Activated CD4-positive, alpha-beta memory T cell treated with anti-CD3 and anti-CD28 coated beads for 36 hours (primary cell): ENCODE data around the gene ASIC2. TPM values are rescaled to one million over a fixed set of nuclear protein-coding genes. Genes with fewer than 3 reads are reported as not detected.

ENCODE experiments used
- CTCF ChIA-PET: fragments of 350-600 bp; sonication (Branson Sonifier 250); formaldehyde crosslinking; loops from one replicate; lab custom pipeline; 2021; ENCODE audit warnings: antibody characterized with exemption, inconsistent platforms; lab: Charles Lee
- POLR2A ChIA-PET: fragments of 350-600 bp; sonication (Branson Sonifier 250); formaldehyde crosslinking; loops from one replicate; lab custom pipeline; 2021; ENCODE audit warnings: antibody characterized with exemption; lab: Charles Lee
- DNase-seq: peaks from one replicate; pipeline ENCODE4 v3.0.0-alpha.2; 2020
- H3K27ac Mint-ChIP-seq: one replicate; pipeline ENCODE4 v1.8.0; 2021; ENCODE audit warnings: mixed read lengths
- H3K27me3 Mint-ChIP-seq: one replicate; pipeline ENCODE4 v1.8.0; 2021; ENCODE audit warnings: mixed read lengths
- H3K36me3 Mint-ChIP-seq: one replicate; pipeline ENCODE4 v1.8.0; 2021; ENCODE audit warnings: mixed read lengths
- H3K4me1 Mint-ChIP-seq: one replicate; pipeline ENCODE4 v1.8.0; 2021; ENCODE audit warnings: low read depth, mixed read lengths
- H3K4me3 Mint-ChIP-seq: one replicate; pipeline ENCODE4 v1.8.0; 2021; ENCODE audit warnings: mild to moderate bottlenecking, mixed read lengths
- H3K9me3 Mint-ChIP-seq: one replicate; pipeline ENCODE4 v1.8.0; 2021; ENCODE audit warnings: mixed read lengths
- intact Hi-C: fragments of 100-400 bp; cut with micrococcal nuclease; formaldehyde crosslinking; loops from one replicate; pipeline ENCODE4 v1.15.1; 2023
- total RNA-seq, 2 experiments: library from RNA; stranded (reverse); gene quantifications; one replicate each; pipeline ENCODE4 v1.2.3, GENCODE V29; 2021

The ASIC2 gene
- total RNA-seq, 2 experiments from 2014 or later: not detected

DNA sequence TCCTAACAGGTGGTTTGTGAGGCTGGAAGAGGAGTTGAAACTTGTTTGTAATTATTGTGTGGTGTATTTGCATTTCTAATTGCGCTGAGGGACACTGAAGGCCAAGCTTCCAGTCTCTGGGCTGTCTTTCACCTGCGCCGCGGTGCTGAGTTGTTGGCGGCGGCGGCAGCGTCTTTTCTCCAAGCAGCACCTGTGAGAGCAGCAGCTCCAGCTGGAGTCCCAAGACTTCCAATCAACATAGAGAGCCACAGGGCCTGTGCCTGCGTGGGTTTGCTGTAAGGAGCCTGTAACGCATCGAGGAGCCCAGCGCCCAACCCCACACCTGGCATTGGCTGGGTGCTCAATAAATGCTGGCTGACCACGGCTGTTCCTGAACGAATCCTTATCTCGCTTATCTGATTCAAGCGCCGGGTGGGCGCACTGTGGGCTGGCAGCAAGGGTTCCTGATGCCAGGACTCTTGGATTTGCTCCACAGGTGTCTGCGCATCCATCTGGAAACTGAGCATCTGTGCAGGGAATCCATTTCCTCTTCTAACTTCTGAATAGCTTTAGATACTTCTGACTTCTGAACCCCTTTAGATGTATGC lies 138.1 kb downstream of the ASIC2 start:
- DNase-seq: no peak
- Mint-ChIP-seq H3K27ac (no peak overlapping the region), H3K27me3 (peaks cover 7% of the 10 kb centered on the region), H3K36me3 (no peaks in the 10 kb centered on the region), H3K4me1 (no peaks in the 10 kb centered on the region), H3K4me3 (no peak overlapping the region), H3K9me3 (no peaks in the 10 kb centered on the region)
- intact Hi-C loops: no loop called here
- CTCF ChIA-PET: no interaction called here
- POLR2A ChIA-PET: no interaction called here

GRCh38 chr17:33152783-33153182 lies 140.3 kb downstream of the ASIC2 start:
- no peaks in the 10 kb centered on the region for H3K36me3 Mint-ChIP-seq
- H3K4me1 Mint-ChIP-seq: no peaks in the 10 kb centered on the region
- H3K4me3 Mint-ChIP-seq: no peak overlapping the region
- CTCF ChIA-PET: no interaction called here
- H3K27me3 Mint-ChIP-seq: peaks cover 6% of the 10 kb centered on the region
- intact Hi-C loops: no loop called here
- H3K27ac Mint-ChIP-seq: no peak overlapping the region
- no peaks in the 10 kb centered on the region for H3K9me3 Mint-ChIP-seq
- POLR2A ChIA-PET: no interaction called here
- DNase-seq: no peak

GRCh38 chr17:33151565-33151964 lies 141.5 kb downstream of the ASIC2 start:
- ChIA-PET POLR2A (no interaction called here), CTCF (no interaction called here)
- no peak overlapping the region for H3K27ac Mint-ChIP-seq
- no peaks in the 10 kb centered on the region for H3K4me1 Mint-ChIP-seq
- intact Hi-C loops: no loop called here
- H3K4me3 Mint-ChIP-seq: no peak overlapping the region
- no peaks in the 10 kb centered on the region for H3K36me3 Mint-ChIP-seq
- no peak for DNase-seq
- H3K9me3 Mint-ChIP-seq: no peaks in the 10 kb centered on the region
- peaks cover 2% of the 10 kb centered on the region for H3K27me3 Mint-ChIP-seq

GRCh38 chr17:33145941-33146340 lies 147.2 kb downstream of the ASIC2 start:
- Mint-ChIP-seq H3K4me1 (no peaks in the 10 kb centered on the region), H3K27ac (no peak overlapping the region), H3K9me3 (peaks cover 3% of the 10 kb centered on the region), H3K36me3 (no peaks in the 10 kb centered on the region), H3K4me3 (no peak overlapping the region), H3K27me3 (peaks cover 8% of the 10 kb centered on the region)
- intact Hi-C loops: no loop called here
- POLR2A ChIA-PET: no interaction called here
- no peak for DNase-seq
- CTCF ChIA-PET: no interaction called here

GRCh38 chr17:33144837-33145236 lies 148.3 kb downstream of the ASIC2 start:
- H3K27me3 Mint-ChIP-seq: peaks cover 8% of the 10 kb centered on the region
- H3K36me3 Mint-ChIP-seq: no peaks in the 10 kb centered on the region
- POLR2A ChIA-PET: no interaction called here
- H3K9me3 Mint-ChIP-seq: peaks cover 3% of the 10 kb centered on the region
- H3K4me1 Mint-ChIP-seq: no peaks in the 10 kb centered on the region
- CTCF ChIA-PET: no interaction called here
- no peak for DNase-seq
- no peak overlapping the region for H3K27ac Mint-ChIP-seq
- H3K4me3 Mint-ChIP-seq: no peak overlapping the region
- intact Hi-C loops: no loop called here

DNA sequence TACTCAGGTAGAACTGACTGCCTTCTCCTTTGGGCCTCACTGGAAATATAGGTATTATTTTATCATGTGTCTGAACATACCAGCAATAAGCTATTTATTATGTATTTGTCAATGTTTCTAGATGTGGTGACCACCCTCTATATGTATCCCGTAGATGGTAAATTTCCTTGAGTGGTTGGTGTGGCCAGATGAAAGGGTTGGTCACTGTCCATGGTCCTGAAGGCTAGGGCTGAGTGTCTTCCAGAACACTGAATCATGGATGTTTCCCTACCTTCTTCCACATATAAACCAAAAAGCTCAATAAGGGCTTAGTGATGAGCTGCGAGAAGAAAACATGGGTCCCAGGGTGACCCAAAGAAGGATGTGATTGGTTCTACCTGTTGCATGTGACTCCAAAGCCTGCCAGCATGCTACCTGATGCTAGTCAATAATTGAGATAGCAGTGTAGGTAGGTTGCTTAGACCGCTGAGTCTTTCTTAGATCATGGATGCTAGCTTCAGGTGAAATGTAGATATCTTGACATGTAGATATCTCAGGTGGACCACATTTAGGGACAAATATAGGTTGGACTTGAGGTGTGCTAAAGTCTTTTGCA lies 150.3 kb downstream of the ASIC2 start:
- H3K9me3 Mint-ChIP-seq: peaks cover 3% of the 10 kb centered on the region
- CTCF ChIA-PET: no interaction called here
- no peaks in the 10 kb centered on the region for H3K4me1 Mint-ChIP-seq
- H3K27me3 Mint-ChIP-seq: peaks cover 11% of the 10 kb centered on the region
- peak; percentile 12 for DNase-seq
- no peak overlapping the region for H3K27ac Mint-ChIP-seq
- POLR2A ChIA-PET: no interaction called here
- no peak overlapping the region for H3K4me3 Mint-ChIP-seq
- intact Hi-C loops: no loop called here
- H3K36me3 Mint-ChIP-seq: no peaks in the 10 kb centered on the region

DNA sequence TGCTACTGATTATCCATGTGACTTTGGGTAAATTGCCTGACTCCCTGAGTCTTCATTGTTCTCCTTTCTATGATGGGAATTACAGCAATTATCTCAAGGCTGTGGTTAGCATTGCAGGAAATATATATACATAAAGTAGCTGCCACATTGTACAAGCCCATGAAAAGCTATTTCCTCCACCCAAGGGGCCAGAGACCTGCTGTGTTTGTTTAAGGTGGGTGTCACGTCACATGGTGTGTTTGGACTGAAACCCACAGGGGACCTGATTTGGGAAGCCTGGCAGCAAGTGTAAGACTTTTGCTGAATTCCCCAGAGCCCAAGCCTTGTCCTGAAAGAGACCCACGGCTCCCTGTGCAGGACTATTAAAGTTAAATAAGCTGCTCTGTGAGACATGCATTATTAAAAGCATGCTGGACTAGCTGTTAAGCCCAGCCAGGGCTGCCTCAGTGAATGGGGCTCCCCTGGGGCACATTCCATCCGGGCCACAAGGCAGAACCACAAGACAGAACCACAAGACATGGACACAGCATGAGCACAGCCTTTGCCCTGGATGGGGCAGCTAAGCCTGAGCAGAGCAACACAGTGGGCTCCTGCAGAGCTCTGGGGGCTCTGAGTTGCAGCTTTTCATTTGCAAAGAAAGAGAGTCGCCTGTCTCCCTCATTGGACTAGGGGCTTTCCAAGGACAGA lies 152.5 kb downstream of the ASIC2 start:
- Mint-ChIP-seq H3K4me3 (no peak overlapping the region), H3K9me3 (peaks cover 3% of the 10 kb centered on the region), H3K27me3 (peaks cover 13% of the 10 kb centered on the region), H3K27ac (no peak overlapping the region), H3K4me1 (no peaks in the 10 kb centered on the region), H3K36me3 (no peaks in the 10 kb centered on the region)
- POLR2A ChIA-PET: no interaction called here
- DNase-seq: no peak
- CTCF ChIA-PET: interaction anchor here (0.6 kb wide), 1 partner anchor 250 kb away, joined by 3 read pairs; no protein-coding TSS in a partner anchor
- intact Hi-C loops: no loop called here

GRCh38 chr17:33138627-33139026 lies 154.5 kb downstream of the ASIC2 start:
- DNase-seq: no peak
- ChIA-PET POLR2A (no interaction called here), CTCF (no interaction called here)
- no peak overlapping the region for H3K4me3 Mint-ChIP-seq
- H3K9me3 Mint-ChIP-seq: peaks cover 3% of the 10 kb centered on the region
- no peaks in the 10 kb centered on the region for H3K4me1 Mint-ChIP-seq
- no peak overlapping the region for H3K27ac Mint-ChIP-seq
- intact Hi-C loops: no loop called here
- H3K36me3 Mint-ChIP-seq: no peaks in the 10 kb centered on the region
- H3K27me3 Mint-ChIP-seq: peaks cover 17% of the 10 kb centered on the region

DNA sequence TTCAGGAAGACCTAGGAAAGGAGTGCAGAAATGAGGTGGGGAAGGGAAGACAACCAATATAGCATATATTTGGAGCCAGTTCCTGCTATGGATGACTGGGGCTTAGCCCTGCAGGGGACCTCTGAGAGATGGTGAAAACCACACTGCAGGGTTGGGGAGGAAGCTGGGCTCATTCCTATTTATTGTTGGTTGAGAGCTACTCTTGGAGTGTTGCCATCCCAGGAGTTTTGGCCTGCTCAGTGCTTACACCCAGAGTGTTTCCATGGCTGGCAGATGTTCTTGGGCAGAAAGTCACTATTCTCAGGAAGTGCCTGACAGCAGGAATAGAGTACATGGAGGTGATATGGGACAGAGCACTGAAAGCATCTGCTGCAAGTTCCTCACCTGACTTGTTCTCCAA lies 155.7 kb downstream of the ASIC2 start:
- POLR2A ChIA-PET: no interaction called here
- Mint-ChIP-seq H3K9me3 (no peaks in the 10 kb centered on the region), H3K27ac (no peak overlapping the region), H3K27me3 (peaks cover 17% of the 10 kb centered on the region), H3K36me3 (no peaks in the 10 kb centered on the region), H3K4me1 (no peaks in the 10 kb centered on the region), H3K4me3 (no peak overlapping the region)
- CTCF ChIA-PET: no interaction called here
- no peak for DNase-seq
- intact Hi-C loops: no loop called here

- no peaks in the 10 kb centered on the region for H3K36me3 Mint-ChIP-seq
- intact Hi-C loops: no loop called here
- DNase-seq: no peak
- peaks cover 17% of the 10 kb centered on the region for H3K27me3 Mint-ChIP-seq
- no peak overlapping the region for H3K27ac Mint-ChIP-seq
- no peaks in the 10 kb centered on the region for H3K4me1 Mint-ChIP-seq
- ChIA-PET CTCF (no interaction called here), POLR2A (no interaction called here)
- no peak overlapping the region for H3K4me3 Mint-ChIP-seq
- H3K9me3 Mint-ChIP-seq: no peaks in the 10 kb centered on the region
Observed at GRCh38 chr17:33135691-33136090, 157.4 kb downstream of the ASIC2 start.

DNA sequence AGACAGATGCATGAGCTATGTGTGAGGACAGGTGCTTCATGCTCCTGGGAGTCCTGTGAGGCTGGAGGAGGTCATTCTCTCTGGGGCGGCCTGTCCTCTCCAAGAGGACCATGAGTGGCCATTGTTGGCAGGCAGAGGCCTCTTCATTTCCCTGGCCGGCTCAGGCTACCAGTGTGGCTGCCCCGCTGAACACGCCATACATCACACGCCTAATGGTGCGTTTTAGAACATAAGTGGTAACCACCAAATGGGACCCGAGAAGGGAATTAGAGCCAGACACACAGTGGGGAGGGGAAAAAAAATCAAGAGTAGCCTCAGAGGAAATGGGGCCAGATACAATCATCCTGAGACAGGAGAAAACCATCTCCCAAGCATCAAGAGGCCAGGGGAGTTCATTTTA lies 161.5 kb downstream of the ASIC2 start:
- no peaks in the 10 kb centered on the region for H3K36me3 Mint-ChIP-seq
- peaks cover 18% of the 10 kb centered on the region for H3K27me3 Mint-ChIP-seq
- intact Hi-C loops: no loop called here
- DNase-seq: no peak
- no peak overlapping the region for H3K27ac Mint-ChIP-seq
- H3K4me1 Mint-ChIP-seq: no peaks in the 10 kb centered on the region
- ChIA-PET CTCF (no interaction called here), POLR2A (no interaction called here)
- no peak overlapping the region for H3K4me3 Mint-ChIP-seq
- H3K9me3 Mint-ChIP-seq: no peaks in the 10 kb centered on the region

- CTCF ChIA-PET: no interaction called here
- POLR2A ChIA-PET: no interaction called here
- no peak overlapping the region for H3K4me3 Mint-ChIP-seq
Observed at GRCh38 chr17:33127706-33128105, 165.4 kb downstream of the ASIC2 start.

DNA sequence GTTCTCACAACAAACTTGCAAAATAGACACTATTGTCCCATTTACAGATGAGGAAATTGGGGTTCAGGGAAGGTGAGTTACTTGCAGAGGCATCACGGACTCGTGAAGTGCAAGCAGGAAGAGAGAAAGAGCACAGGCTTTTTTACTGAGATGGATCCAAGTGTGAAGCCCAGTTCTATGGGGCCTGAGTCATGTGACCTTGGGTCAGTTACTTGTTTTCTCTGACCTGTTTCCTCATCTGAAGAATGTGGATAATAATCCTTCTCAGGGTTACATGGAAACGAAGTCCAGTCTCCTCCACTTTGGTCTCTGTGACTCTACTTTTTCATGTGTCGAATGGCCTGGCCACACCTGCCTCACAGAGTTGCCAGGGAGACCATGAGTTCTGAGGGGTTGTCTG lies 167.0 kb downstream of the ASIC2 start:
- Mint-ChIP-seq H3K4me3 (no peak overlapping the region), H3K27ac (no peak overlapping the region), H3K27me3 (peaks cover 22% of the 10 kb centered on the region), H3K4me1 (no peaks in the 10 kb centered on the region), H3K9me3 (no peaks in the 10 kb centered on the region), H3K36me3 (no peaks in the 10 kb centered on the region)
- ChIA-PET POLR2A (no interaction called here), CTCF (no interaction called here)
- DNase-seq: no peak
- intact Hi-C loops: no loop called here

More at GRCh38 chr17:33127706-33128105, 165.4 kb downstream of the ASIC2 start:
- H3K36me3 Mint-ChIP-seq: no peaks in the 10 kb centered on the region
- no peak overlapping the region for H3K27ac Mint-ChIP-seq
- DNase-seq: no peak
- no peaks in the 10 kb centered on the region for H3K4me1 Mint-ChIP-seq
- H3K27me3 Mint-ChIP-seq: peaks cover 14% of the 10 kb centered on the region
- no peaks in the 10 kb centered on the region for H3K9me3 Mint-ChIP-seq
- intact Hi-C loops: no loop called here
